Tibial nerve (tissue), 4 donors: ENCODE measurements around the gene PRKAG1. TPM values are rescaled to one million over a fixed set of nuclear protein-coding genes. Genes with fewer than 3 reads are reported as not detected.

Source experiments
- DNase-seq, 2 donors: peaks; one replicate each; pipeline ENCODE4 v3.0.0-alpha.2; 2019; ENCODE audit warnings: low spot score in 2 of 2
- H3K27ac ChIP-seq, 4 donors: fragments of 200-600 bp; sonication (generic) in 3 of 4; one replicate each; pipeline ENCODE4 v1.5.1; 2017 to 2019; ENCODE audit warnings: mild to moderate bottlenecking in 1 of 4
- H3K27me3 ChIP-seq, 2 donors: fragments of 200-600 bp; sonication (generic) in 1 of 2; one replicate each; pipeline versions ENCODE4 v1.5.1 to v1.6.0; 2017 to 2019
- H3K36me3 ChIP-seq, 3 donors: fragments of 200-600 bp; sonication (generic); one replicate each; pipeline ENCODE4 v1.5.1; 2018 to 2019
- H3K4me1 ChIP-seq, 4 donors: fragments of 200-600 bp; sonication (generic) in 3 of 4; one replicate each; pipeline ENCODE4 v1.5.1; 2017 to 2019
- H3K4me3 ChIP-seq, 4 donors: fragments of 200-600 bp; sonication (generic) in 3 of 4; one replicate each; pipeline ENCODE4 v1.5.1; 2017 to 2019; ENCODE audit warnings: mild to moderate bottlenecking in 1 of 4, moderate library complexity in 1 of 4
- H3K9me3 ChIP-seq, 4 donors: fragments of 200-600 bp; sonication (generic) in 3 of 4; one replicate each; pipeline ENCODE4 v1.5.1; 2017 to 2019
- CTCF ChIP-seq, 5 experiments: fragments of 200-600 bp in 3 of 5; fragments of 450-650 bp in 2 of 5; sonication (generic) in 3 of 5; IDR thresholded peaks; one replicate each; pipeline ENCODE4 v1.5.1; 2016 to 2019; ENCODE audit warnings: antibody characterized with exemption in 5 of 5, mild to moderate bottlenecking in 3 of 5, moderate library complexity in 2 of 5
- EP300 ChIP-seq, 2 donors: sonication (generic); formaldehyde crosslinking; IDR thresholded peaks; one replicate each; pipeline ENCODE4 v1.6.1; 2017; ENCODE audit warnings: antibody characterized with exemption in 2 of 2, mild to moderate bottlenecking in 1 of 2
- POLR2A ChIP-seq, 2 donors: fragments of 450-650 bp; IDR thresholded peaks; one replicate each; pipeline ENCODE4 v1.6.1; 2017; ENCODE audit warnings: antibody characterized with exemption in 2 of 2, mild to moderate bottlenecking in 2 of 2, moderate library complexity in 2 of 2
- WGBS, 2 donors: methylation state at CpG; one replicate each; pipeline ENCODE4 v1.1.5; 2018; 5-methylcytosine and 5-hydroxymethylcytosine counted together
- total RNA-seq, 4 donors: library from RNA; depleted of rRNA; stranded (reverse); fragments of >200 nt; gene quantifications; one replicate each; pipeline ENCODE4 v1.1.0, GENCODE V29; 2016

Gene PRKAG1
- total RNA-seq, 4 donors from 2014 or later = 40.6 to 60.7 (median 46.1) TPM

GRCh38 chr12:48995086-48995879, 23.3 kb downstream of the PRKAG1 start:
- Histone ChIP-seq H3K27me3 (peaks cover 0 to 85% of the 10 kb centered on the region in 2 donors), H3K27ac (no peak overlapping the region), H3K9me3 (no peaks in the 10 kb centered on the region), H3K4me3 (peak overlapping the region in 2 of 4 donors; percentile 15 to 33), H3K4me1 (peaks cover 0 to 56% (median 35%) of the 10 kb centered on the region in 4 donors), H3K36me3 (peaks cover 0 to under 1% (median 0%) of the 10 kb centered on the region in 3 donors)
- 7 to 10% methylated on average over 31 to 32 of the region's 32 CpGs for WGBS, 2 donors
- peak; percentile 65 to 74 for DNase-seq
- TF ChIP-seq EP300 (IDR thresholded peaks at IDR 0.05) (no peak), CTCF (IDR thresholded peaks at IDR 0.05) (peak; percentile 78 to 87 (median 82)), POLR2A (IDR thresholded peaks at IDR 0.05) (no peak)

- Histone ChIP-seq H3K4me3 (no peak overlapping the region), H3K27ac (no peak overlapping the region), H3K4me1 (peaks cover 0 to 48% (median 28%) of the 10 kb centered on the region in 4 donors), H3K9me3 (no peaks in the 10 kb centered on the region), H3K27me3 (peaks cover 0 to 85% of the 10 kb centered on the region in 2 donors), H3K36me3 (no peaks in the 10 kb centered on the region)
- DNase-seq = no peak
- 22 to 23% methylated on average over 29 to 32 of the region's 32 CpGs for WGBS, 2 donors
- TF ChIP-seq EP300 (IDR thresholded peaks at IDR 0.05) = no peak
- TF ChIP-seq CTCF (IDR thresholded peaks at IDR 0.05) = no peak
Measured at GRCh38 chr12:48994224-48995085, 24.1 kb downstream of the PRKAG1 start.

GRCh38 chr12:48993787-48994186, 24.8 kb downstream of the PRKAG1 start:
- TF ChIP-seq EP300 (IDR thresholded peaks at IDR 0.05) (no peak), CTCF (IDR thresholded peaks at IDR 0.05) (no peak), POLR2A (IDR thresholded peaks at IDR 0.05) (no peak)
- no peak for DNase-seq
- H3K27me3 ChIP-seq = peaks cover 0 to 85% of the 10 kb centered on the region in 2 donors
- no peaks in the 10 kb centered on the region for H3K9me3 ChIP-seq
- H3K27ac ChIP-seq = no peak overlapping the region
- no peaks in the 10 kb centered on the region for H3K36me3 ChIP-seq
- H3K4me3 ChIP-seq = no peak overlapping the region
- WGBS, 2 donors = 79 to 83% methylated on average over 3 of the region's 3 CpGs
- peaks cover 0 to 41% (median 21%) of the 10 kb centered on the region in 4 donors for H3K4me1 ChIP-seq

GRCh38 chr12:48991247-48992050, 27.1 kb downstream of the PRKAG1 start:
- Histone ChIP-seq H3K9me3 (no peaks in the 10 kb centered on the region), H3K36me3 (no peaks in the 10 kb centered on the region), H3K4me1 (peaks cover 0 to 17% (median 3%) of the 10 kb centered on the region in 4 donors), H3K27ac (no peak overlapping the region), H3K27me3 (peaks cover 0 to 91% of the 10 kb centered on the region in 2 donors), H3K4me3 (no peak overlapping the region)
- WGBS, 2 donors = 59 to 73% methylated on average over 7 to 8 of the region's 8 CpGs
- DNase-seq = no peak
- TF ChIP-seq CTCF (IDR thresholded peaks at IDR 0.05) (no peak), EP300 (IDR thresholded peaks at IDR 0.05) (no peak), POLR2A (IDR thresholded peaks at IDR 0.05) (no peak)
